ENCODE data around the gene SULT1E1. TPM values are rescaled to one million over a fixed set of nuclear protein-coding genes. Genes with fewer than 3 reads are reported as not detected.

The SULT1E1 gene
- total and polyA plus RNA-seq, 3 donors from 2014 or later = not detected

DNA sequence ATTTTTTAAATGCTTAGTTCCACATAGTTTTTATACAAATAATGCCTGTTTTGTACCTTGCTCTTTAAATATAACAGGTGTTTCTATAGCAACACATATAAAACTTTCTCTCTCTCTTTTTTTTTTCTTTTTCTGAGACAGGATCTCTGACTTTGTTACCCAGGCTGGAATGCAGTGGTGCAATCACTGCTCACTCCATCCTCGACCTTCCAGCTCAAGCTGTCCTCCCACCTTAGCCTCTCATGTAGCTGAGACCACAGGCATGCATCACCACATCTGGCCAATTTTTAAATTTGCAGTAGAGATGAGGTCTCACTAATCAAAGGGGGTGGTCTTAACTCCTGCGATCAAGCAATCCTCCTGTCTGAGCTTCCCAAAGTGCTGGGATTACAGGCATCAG, 18.3 kb upstream of the SULT1E1 start:
- H3K4me3 ChIP-seq = no peak overlapping the region
- intact Hi-C loops (cut with DNase I; ENCODE audit: low total_unique reads) = loop anchor here (10.0 kb wide), 1 partner anchor 193 kb away; no protein-coding TSS in a partner anchor
- no peak for TF ChIP-seq CTCF (IDR thresholded peaks at IDR 0.05)
- TF ChIP-seq POLR2A (IDR thresholded peaks at IDR 0.05) = no peak

GRCh38 chr4:69877453-69877852, 17.5 kb upstream of the SULT1E1 start:
- no peak for DNase-seq
- no peak for TF ChIP-seq POLR2A (IDR thresholded peaks at IDR 0.05)
- Histone ChIP-seq H3K9me3 (no peaks in the 10 kb centered on the region), H3K36me3 (ENCODE audit: low read depth, missing control alignments) (no peaks in the 10 kb centered on the region), H3K4me1 (no peaks in the 10 kb centered on the region), H3K27ac (no peak overlapping the region), H3K4me3 (no peak overlapping the region), H3K27me3 (no peaks in the 10 kb centered on the region)
- intact Hi-C loops (cut with DNase I; ENCODE audit: low total_unique reads) = loop anchor here (10.0 kb wide), 1 partner anchor 193 kb away; no protein-coding TSS in a partner anchor
- 44 to 53% methylated on average over 2 of the region's 2 CpGs for WGBS, 2 donors

More for the DNA sequence above, 18.3 kb upstream of the SULT1E1 start:
- Histone ChIP-seq H3K9me3 (no peaks in the 10 kb centered on the region), H3K27ac (no peak overlapping the region), H3K4me1 (no peaks in the 10 kb centered on the region), H3K27me3 (no peaks in the 10 kb centered on the region), H3K36me3 (ENCODE audit: low read depth, missing control alignments) (no peaks in the 10 kb centered on the region)
- no peak for DNase-seq
- WGBS, 2 donors = 71 to 79% methylated on average over 2 of the region's 2 CpGs

DNA sequence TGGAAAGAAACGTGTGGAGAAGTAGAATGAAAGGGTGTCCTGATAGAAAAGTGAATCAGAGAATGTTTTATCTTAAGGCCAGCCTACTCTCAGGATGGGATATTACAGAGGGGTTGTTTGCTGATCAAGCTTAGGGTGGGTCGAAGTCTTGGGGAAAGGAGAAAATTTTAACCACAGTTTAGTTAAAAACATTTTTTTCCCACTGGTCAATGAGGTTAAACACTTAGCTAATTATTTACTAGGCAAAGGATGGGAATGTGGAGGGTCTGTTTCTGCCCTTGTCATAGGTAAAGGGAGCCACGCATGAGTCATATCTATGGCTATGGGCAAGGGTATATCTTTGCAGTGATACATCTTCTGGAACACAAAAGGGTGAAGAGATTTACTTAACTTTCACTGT, 16.1 kb upstream of the SULT1E1 start:
- TF ChIP-seq POLR2A (IDR thresholded peaks at IDR 0.05) = no peak
- no peak for TF ChIP-seq CTCF (IDR thresholded peaks at IDR 0.05)
- intact Hi-C loops (cut with DNase I; ENCODE audit: low total_unique reads) = loop anchor here (10.0 kb wide), 1 partner anchor 191 kb away; no protein-coding TSS in a partner anchor
- no peak overlapping the region for H3K27ac ChIP-seq
- no peaks in the 10 kb centered on the region for H3K9me3 ChIP-seq
- DNase-seq = no peak
- no peaks in the 10 kb centered on the region for H3K4me1 ChIP-seq
- no peaks in the 10 kb centered on the region for H3K27me3 ChIP-seq
- H3K36me3 ChIP-seq (ENCODE audit: low read depth, missing control alignments) = no peaks in the 10 kb centered on the region
- no peak overlapping the region for H3K4me3 ChIP-seq
- 69 to 74% methylated on average over 3 of the region's 3 CpGs for WGBS, 2 donors

DNA sequence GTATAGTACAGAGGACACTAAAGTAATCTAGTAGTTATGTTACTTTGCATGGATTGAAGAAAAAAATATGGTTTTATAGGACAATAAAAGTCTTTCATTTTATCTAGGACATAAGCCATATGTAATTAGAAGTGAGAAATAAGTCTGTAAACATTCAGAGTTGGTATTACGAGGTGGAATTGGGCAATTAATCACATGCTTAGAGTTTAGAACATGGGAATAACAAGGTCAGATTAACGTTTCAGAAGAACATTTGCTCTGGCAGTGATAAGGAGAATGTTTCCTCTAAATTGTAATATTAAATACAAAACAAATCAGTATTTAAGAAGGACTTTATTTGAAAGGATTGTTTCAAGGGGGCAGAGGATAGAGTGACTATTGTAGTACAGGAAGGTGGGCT, 15.6 kb upstream of the SULT1E1 start:
- Histone ChIP-seq H3K4me3 (no peak overlapping the region), H3K27ac (no peak overlapping the region), H3K4me1 (no peaks in the 10 kb centered on the region), H3K9me3 (no peaks in the 10 kb centered on the region), H3K27me3 (no peaks in the 10 kb centered on the region), H3K36me3 (ENCODE audit: low read depth, missing control alignments) (no peaks in the 10 kb centered on the region)
- TF ChIP-seq CTCF (IDR thresholded peaks at IDR 0.05) (no peak), POLR2A (IDR thresholded peaks at IDR 0.05) (no peak)
- WGBS, 2 donors = 20 to 43% methylated on average over 2 of the region's 2 CpGs
- no peak for DNase-seq
- intact Hi-C loops (cut with DNase I; ENCODE audit: low total_unique reads) = loop anchor here (10.0 kb wide), 1 partner anchor 191 kb away; no protein-coding TSS in a partner anchor

DNA sequence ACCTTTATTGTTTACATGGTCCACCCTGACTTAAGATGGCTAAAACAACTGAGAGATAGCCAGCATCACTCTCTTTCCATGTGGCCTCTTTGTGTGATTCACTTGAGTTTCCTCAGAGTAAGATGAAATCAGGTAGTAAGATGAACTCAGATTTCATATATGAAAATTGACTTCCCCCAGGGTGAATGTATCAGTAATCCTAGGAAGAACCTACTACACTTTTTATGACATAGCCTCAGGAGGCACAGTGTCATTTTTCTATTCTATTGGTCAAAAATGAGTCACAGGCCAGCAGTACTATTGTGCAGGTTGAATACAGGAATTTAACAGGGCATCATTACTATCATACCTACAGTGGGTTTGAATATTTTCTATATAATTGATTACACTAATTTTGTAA, 14.6 kb upstream of the SULT1E1 start:
- no peak overlapping the region for H3K4me3 ChIP-seq
- no peaks in the 10 kb centered on the region for H3K9me3 ChIP-seq
- H3K4me1 ChIP-seq = no peaks in the 10 kb centered on the region
- no peak overlapping the region for H3K27ac ChIP-seq
- no peak for DNase-seq
- no peaks in the 10 kb centered on the region for H3K36me3 ChIP-seq (ENCODE audit: low read depth, missing control alignments)
- intact Hi-C loops (cut with DNase I; ENCODE audit: low total_unique reads) = loop anchor here (10.0 kb wide), 1 partner anchor 190 kb away; no protein-coding TSS in a partner anchor
- H3K27me3 ChIP-seq = no peaks in the 10 kb centered on the region
- no peak for TF ChIP-seq CTCF (IDR thresholded peaks at IDR 0.05)
- TF ChIP-seq POLR2A (IDR thresholded peaks at IDR 0.05) = no peak

Data from testis (tissue), 3 donors.